Uterus (tissue), 4 donors: Measurements from ENCODE around the gene PID1. TPM values are rescaled to one million over a fixed set of nuclear protein-coding genes. Genes with fewer than 3 reads are reported as not detected.

ENCODE experiments used
- DNase-seq, 2 donors: peaks; one replicate each; pipeline ENCODE4 v3.0.0-alpha.2; 2019 to 2020
- H3K27ac ChIP-seq, 2 donors: fragments of 200-600 bp; sonication (generic); 1 replicate in 1 of 2; 2 replicates in 1 of 2; pipeline ENCODE4 v1.5.1; 2016 to 2018
- H3K27me3 ChIP-seq, 2 donors: fragments of 200-600 bp; sonication (generic); one replicate each; pipeline ENCODE4 v1.5.1; 2018 to 2019; ENCODE audit warnings: control low read depth in 1 of 2
- H3K36me3 ChIP-seq, 2 donors: fragments of 200-600 bp; sonication (generic); one replicate each; pipeline ENCODE4 v1.5.1; 2019; ENCODE audit warnings: control low read depth in 1 of 2
- H3K4me1 ChIP-seq, 2 donors: fragments of 200-600 bp; sonication (generic); one replicate each; pipeline ENCODE4 v1.5.1; 2018 to 2019; ENCODE audit warnings: control low read depth in 1 of 2
- H3K4me3 ChIP-seq, 2 donors: fragments of 200-600 bp; sonication (generic); 1 replicate in 1 of 2; 2 replicates in 1 of 2; pipeline ENCODE4 v1.5.1; 2018 to 2019; ENCODE audit warnings: mild to moderate bottlenecking in 1 of 2
- H3K9me3 ChIP-seq, 2 donors: fragments of 200-600 bp; sonication (generic); one replicate each; pipeline ENCODE4 v1.5.1; 2019; ENCODE audit warnings: control low read depth in 1 of 2
- CTCF ChIP-seq, 4 experiments: fragments of 200-600 bp in 2 of 4; fragments of 450-650 bp in 2 of 4; sonication (generic) in 2 of 4; IDR thresholded peaks; one replicate each; pipeline ENCODE4 v1.5.1; 2016 to 2019; ENCODE audit warnings: antibody characterized with exemption in 4 of 4, mild to moderate bottlenecking in 2 of 4, moderate library complexity in 1 of 4
- POLR2A ChIP-seq, 2 donors: fragments of 450-650 bp; IDR thresholded peaks; one replicate each; pipeline ENCODE4 v1.6.1; 2016; ENCODE audit warnings: antibody characterized with exemption in 2 of 2, mild to moderate bottlenecking in 1 of 2, moderate library complexity in 1 of 2
- intact Hi-C: fragments of 100-400 bp; cut with DNase I; formaldehyde crosslinking; loops from one replicate; pipeline ENCODE4 v1.15.1; 2023; ENCODE audit warnings: low total_unique reads
- small RNA-seq: library from RNA; depleted of rRNA; stranded (forward); fragments of <200 nt; gene quantifications from one replicate; pipeline ENCODE3, GENCODE V24; 2016
- total RNA-seq, 4 donors: library from RNA; depleted of rRNA in 3 of 4; stranded (reverse); fragments of >200 nt in 3 of 4; gene quantifications; one replicate each; pipeline versions ENCODE4 v1.1.0 to v1.2.4, GENCODE V29; 2014 to 2023
- donor health status: DM: yes; HTN: yes; CAD: no.

The PID1 gene
- total RNA-seq, 4 donors from 2014 or later = 26.4 to 48.5 (median 37.1) TPM

DNA sequence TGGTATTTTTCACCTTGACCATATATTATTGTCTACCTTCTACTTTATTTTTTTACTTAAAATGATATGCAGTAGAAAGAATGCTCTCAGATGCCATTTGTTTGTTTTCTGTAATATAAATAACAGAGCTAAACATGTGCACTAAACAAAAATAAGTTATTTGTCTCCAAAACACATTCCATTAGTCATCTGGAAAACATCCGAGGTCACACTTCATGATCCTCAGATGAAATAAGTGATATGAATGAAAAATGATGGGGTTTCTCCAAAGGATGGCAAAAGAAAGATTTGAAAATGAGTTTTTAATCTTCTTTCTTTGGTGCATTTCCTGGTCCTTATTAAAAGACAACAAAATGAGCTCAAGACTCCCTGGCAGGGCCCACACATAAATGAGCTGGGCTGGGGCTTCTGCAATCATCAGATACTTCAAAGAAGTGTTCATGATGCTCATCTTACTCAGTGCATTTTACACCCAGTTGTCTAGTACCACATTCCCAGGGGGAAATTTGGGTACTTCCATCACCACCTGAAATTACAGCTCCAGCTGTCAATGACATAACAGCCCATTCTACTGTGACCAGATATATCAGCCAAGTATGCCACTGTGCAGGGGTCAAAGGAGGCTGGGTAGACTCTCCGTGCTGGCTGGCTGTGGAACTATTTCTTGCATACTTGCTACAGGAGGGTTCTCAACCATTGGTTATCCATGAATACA is 283.5 kb downstream of the PID1 start:
- Histone ChIP-seq H3K4me1 (no peaks in the 10 kb centered on the region), H3K36me3 (no peaks in the 10 kb centered on the region), H3K9me3 (no peaks in the 10 kb centered on the region), H3K4me3 (no peak overlapping the region), H3K27me3 (no peaks in the 10 kb centered on the region), H3K27ac (no peak overlapping the region)
- intact Hi-C loops = no loop called here
- no peak for TF ChIP-seq CTCF (IDR thresholded peaks at IDR 0.05)
- TF ChIP-seq POLR2A (IDR thresholded peaks at IDR 0.05) = no peak
- no peak for DNase-seq

DNA sequence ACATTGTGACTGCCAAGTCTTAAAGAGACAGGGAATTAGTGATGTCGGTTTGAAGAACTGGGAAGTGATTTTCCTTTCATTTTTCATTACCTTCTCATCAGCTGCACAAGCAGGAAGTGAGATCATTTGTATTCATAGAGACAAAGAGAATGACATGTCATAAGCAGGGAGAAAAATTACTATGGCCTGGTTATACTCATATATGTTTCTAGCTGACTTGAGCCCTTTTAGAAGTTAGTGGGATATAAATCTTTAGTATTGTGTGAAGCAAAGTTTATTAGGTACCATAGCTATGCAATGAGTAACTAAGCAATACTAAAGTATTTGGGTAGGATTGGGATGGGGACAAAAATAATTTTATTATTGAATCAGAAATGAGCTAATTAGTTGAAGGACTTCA is 284.1 kb downstream of the PID1 start:
- Histone ChIP-seq H3K9me3 (no peaks in the 10 kb centered on the region), H3K27ac (no peak overlapping the region), H3K27me3 (no peaks in the 10 kb centered on the region), H3K4me1 (no peaks in the 10 kb centered on the region), H3K36me3 (no peaks in the 10 kb centered on the region), H3K4me3 (no peak overlapping the region)
- intact Hi-C loops = no loop called here
- DNase-seq = no peak
- TF ChIP-seq CTCF (IDR thresholded peaks at IDR 0.05) (no peak), POLR2A (IDR thresholded peaks at IDR 0.05) (no peak)

GRCh38 chr2:228983700-228984099 is 287.4 kb downstream of the PID1 start:
- H3K4me3 ChIP-seq = no peak overlapping the region
- intact Hi-C loops = no loop called here
- no peak for DNase-seq
- TF ChIP-seq POLR2A (IDR thresholded peaks at IDR 0.05) (no peak), CTCF (IDR thresholded peaks at IDR 0.05) (no peak)
- H3K36me3 ChIP-seq = no peaks in the 10 kb centered on the region
- H3K9me3 ChIP-seq = no peaks in the 10 kb centered on the region
- no peaks in the 10 kb centered on the region for H3K27me3 ChIP-seq
- H3K27ac ChIP-seq = no peak overlapping the region
- H3K4me1 ChIP-seq = no peaks in the 10 kb centered on the region

DNA sequence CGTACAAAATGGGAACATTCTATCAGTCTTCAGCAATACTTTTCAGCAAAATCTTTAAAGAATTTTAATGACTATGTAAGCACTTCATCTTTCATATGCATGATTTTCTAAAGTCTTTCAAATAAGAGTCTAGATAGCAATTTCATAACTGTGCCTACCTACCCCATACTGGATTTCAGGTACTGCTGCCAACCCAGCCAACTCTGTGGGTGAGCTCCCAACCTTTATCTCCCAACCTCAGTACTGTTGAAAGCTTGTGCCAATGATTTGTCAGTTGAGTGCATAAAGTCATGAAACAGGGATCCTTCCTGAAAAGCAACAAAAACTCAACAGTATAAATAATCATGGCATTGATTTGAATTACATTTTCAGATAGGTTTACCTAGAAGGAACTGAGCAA is 296.9 kb downstream of the PID1 start:
- H3K4me1 ChIP-seq = no peaks in the 10 kb centered on the region
- TF ChIP-seq POLR2A (IDR thresholded peaks at IDR 0.05) = no peak
- no peak for TF ChIP-seq CTCF (IDR thresholded peaks at IDR 0.05)
- intact Hi-C loops = no loop called here
- no peaks in the 10 kb centered on the region for H3K9me3 ChIP-seq
- H3K4me3 ChIP-seq = no peak overlapping the region
- DNase-seq = no peak
- no peak overlapping the region for H3K27ac ChIP-seq
- no peaks in the 10 kb centered on the region for H3K27me3 ChIP-seq
- H3K36me3 ChIP-seq = no peaks in the 10 kb centered on the region

Small RNA genes within 50 kb of the gene (small RNA-seq; reads per million reads assigned to genes)
- not detected for gene RN7SKP283
